Heart left ventricle (tissue), 13 donors: ENCODE data around the gene PI4K2B.

Experiments used
- CTCF ChIP-seq, 12 donors: fragments of 200-600 bp; sonication (generic) in 4 of 12; IDR thresholded peaks; one replicate each; pipeline versions ENCODE4 v1.5.0 to v1.8.0; 2018 to 2022; ENCODE audit warnings: antibody characterized with exemption in 12 of 12, mild to moderate bottlenecking in 5 of 12
- POLR2A ChIP-seq, 2 donors: fragments of 450-650 bp; IDR thresholded peaks; one replicate each; pipeline ENCODE4 v1.6.1; 2017; ENCODE audit warnings: antibody characterized with exemption in 2 of 2, mild to moderate bottlenecking in 2 of 2, moderate library complexity in 2 of 2
- donor health status: ischemic (EF 13 %, LVEDD 7.1; RV severe dilation, severe dysfunction).
- donor health status: DM: no; HTN: yes; CAD: no.
- donor health status: DM: no; HTN: no; CAD: no.
- donor health status: ischemic (EF 25% LVEDD 6.9; RV normal size, moderate dysfunction).
- donor health status: ischemic (EF 25% LVEDD 5.7; RV mildly dilated, moderate dysfunction).
- donor health status: ischemic (EF 35%, LVEDD 5.7; RV mildly dilated, moderate dysfunction).
- donor health status: nonischemic (EF 11% LVEDD 7.7; RV severe dilation, severe dysfunction).
- donor health status: DM: yes; HTN: yes; CAD: no.
- donor health status: PGD.
- donor health status: ischemic (EF 29% LVEDD 5.4; RV normal size, mild dysfunction).
- donor health status: nonischemic (EF 23%, LVEDD 6.1; RV moderate dilation, normal function).

DNA sequence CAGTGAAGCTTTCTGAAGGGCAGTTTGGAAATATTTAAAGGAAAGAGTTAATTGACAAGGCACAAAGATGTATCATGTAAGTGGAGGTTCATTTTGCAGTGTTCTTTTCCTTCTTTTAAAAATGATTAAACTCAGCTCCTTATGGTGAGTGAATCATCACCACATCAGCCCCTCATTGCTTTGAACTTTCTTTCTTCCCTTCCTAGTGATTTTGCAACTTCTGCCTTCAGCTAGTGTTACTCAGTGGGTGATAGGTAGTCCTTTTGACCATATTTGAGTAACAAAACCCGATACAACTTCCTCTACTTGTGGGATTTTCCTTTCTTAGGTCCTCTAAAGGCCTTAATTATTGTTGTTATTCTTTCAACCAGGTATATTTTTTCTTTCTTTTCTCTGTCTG is 86.9 kb downstream of the PI4K2B start:
- TF ChIP-seq CTCF (IDR thresholded peaks at IDR 0.05) (no peak), POLR2A (IDR thresholded peaks at IDR 0.05) (no peak)
